Prostate gland (tissue), 1 donor: ENCODE data around the gene VPS8.

Experiments used
- POLR2A ChIP-seq: fragments of 450-650 bp; IDR thresholded peaks from one replicate; pipeline ENCODE4 v1.6.1; 2016; ENCODE audit warnings: antibody characterized with exemption, mild to moderate bottlenecking
- POLR2AphosphoS5 ChIP-seq: sonication (generic); formaldehyde crosslinking; IDR thresholded peaks from one replicate; pipeline ENCODE4 v1.6.1; 2017; ENCODE audit warnings: antibody characterized with exemption

- TF ChIP-seq POLR2AphosphoS5 (no peak), POLR2A (no peak)
Observed at GRCh38 chr3:185082829-185083228, 270.9 kb downstream of the VPS8 start.
